CMK (cell line): ENCODE measurements around the gene EHD4.
A peak's percentile ranks its signal among the peaks of the same experiment; 100 is the strongest.

Source experiments
- DNase-seq: peaks from one replicate; pipeline ENCODE4 v3.0.0-alpha.2; 2010; ENCODE audit warnings: low read depth

EHD4 gene

DNA sequence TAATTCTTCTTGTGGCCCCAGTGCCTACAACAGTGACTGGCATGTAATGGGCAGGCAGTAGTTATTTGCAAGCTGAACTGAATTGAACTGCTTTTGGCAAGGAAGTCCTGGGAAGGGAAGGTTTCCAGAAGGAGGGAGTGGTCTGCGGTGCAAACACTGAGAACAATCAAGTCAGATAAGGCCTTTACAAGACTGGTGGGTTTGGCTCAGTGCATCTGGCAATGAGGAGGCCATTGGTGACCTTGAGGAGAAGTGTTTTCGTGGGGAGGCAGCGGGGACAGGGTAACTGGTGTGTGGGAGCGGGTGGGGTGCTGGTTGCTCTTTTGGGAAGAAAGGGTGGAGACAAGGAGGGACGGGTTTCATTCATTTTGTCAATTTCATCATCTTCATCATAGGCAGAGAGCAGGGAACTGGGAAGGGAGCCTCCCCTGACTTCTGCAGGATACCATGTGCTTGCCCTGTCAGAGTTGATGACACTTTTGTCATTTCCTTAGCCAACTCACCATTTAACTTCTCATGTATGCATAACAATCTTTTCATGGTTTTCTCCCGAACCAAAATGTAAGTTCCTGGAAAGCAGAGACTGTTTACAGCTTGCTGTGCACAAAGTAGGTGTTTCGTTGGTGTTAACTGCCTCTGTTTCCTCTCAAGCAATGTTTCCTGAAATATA, 8.4 kb upstream of the EHD4 start:
- no peak for DNase-seq

- DNase-seq = no peak
These were observed 7.3 kb upstream of the EHD4 start for GRCh38 chr15:41979493-41980266.

- DNase-seq = no peak
These were observed 6.2 kb upstream of the EHD4 start for GRCh38 chr15:41978534-41978933.

DNA sequence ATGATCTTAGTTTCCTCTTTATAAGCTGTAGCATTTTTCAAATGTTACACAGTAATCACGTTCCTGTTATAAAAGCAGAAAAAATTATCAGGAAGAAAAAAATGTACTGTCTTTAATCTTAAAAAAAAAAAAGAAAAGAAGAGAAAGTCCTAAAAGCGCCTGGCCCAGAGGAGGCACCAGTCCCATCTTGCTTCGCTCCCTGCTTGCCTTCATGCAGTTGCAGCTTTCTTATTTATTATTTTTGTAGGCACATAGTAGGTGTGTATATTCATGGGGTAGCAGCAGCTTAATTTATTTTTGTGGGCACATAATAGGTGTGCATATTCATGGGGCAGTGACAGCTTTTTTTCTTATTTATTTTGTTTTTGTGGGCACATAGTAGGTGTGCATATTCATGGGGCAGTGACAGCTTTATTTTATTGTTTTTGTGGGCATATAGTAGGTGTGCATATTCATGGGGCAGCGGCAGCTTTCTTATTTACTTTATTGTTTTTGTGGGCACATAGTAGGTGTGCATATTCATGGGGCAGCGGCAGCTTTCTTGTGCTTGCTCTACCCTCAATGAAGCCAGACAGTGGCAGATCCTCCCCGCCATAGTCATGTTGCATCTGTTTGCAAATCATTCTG, 5.5 kb upstream of the EHD4 start:
- DNase-seq = no peak

GRCh38 chr15:41975669-41976068, 3.3 kb upstream of the EHD4 start:
- DNase-seq = no peak

DNA sequence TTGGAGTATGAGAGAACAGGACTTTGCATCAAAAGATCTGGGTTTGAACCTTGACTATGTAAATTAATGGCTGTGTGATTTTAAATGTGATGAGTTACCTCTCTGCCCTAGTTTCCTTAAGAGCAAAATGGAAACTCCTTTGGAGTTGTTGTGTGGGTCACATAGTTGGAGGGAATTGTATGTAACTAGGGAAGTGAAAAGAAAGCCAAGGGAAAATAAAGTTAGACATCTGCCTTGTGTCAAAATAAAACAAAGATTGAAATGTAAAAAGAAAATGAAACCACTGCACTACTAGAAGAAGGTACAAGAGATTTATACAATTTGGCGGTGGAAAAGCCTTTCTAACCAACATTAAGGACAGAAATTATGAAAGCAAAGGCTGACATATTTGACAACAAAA, 1.7 kb upstream of the EHD4 start:
- DNase-seq = no peak

DNA sequence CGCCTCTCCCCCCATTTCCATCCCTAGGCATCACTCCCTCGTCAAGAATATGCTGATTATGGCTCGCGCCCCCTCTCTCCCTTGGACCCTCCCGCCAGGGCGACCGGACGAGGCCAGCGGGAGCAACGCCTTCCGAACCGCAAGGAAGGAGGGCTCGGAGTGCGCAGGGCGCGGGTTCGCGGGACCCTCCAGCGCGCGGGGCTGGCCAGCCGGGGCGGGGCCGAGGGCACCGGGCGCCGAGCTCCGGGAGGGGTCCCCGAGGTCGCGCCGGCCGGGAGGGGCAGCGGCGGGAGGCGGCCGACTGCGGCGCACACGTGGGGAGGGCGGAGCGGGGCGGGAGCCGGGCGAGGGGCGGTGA, 483 bp downstream of the EHD4 start:
- no peak for DNase-seq

DNA sequence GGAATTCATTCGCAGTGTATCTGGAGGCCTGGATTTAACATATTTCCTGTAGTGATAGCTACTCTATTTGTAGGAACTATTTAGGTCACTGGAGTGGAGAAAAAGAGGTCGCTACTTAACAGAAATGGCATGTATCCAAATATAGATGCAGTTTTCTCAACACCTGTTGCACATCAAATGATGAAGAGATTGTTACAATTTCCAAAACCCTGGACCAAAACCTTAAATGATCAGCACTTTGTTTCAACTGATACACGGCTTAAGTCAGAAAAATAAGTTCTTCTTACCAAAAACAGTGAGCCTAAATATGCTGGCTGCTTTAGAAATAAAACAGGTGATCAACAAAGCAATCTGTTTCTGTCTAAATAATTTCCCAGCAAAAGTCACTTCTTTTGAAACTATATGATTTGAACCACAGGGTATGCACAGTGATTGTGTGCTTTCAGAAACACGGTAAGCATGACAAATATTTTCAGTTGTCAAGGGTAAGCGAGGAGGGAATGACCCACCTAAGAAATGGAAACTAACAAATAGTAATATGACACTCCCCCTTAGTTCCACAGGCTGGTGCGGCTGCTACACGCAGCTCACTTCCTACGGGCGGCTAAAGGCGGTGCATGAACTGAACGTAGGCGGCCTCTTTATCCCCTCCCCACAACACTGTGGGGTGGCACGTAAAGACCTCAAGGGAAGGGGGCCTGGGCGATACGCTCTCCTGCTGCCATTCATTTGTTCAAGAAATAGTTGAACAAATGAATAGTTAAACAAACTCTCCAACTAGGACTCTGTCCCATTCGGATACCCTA, 1.1 kb downstream of the EHD4 start:
- no peak for DNase-seq

DNA sequence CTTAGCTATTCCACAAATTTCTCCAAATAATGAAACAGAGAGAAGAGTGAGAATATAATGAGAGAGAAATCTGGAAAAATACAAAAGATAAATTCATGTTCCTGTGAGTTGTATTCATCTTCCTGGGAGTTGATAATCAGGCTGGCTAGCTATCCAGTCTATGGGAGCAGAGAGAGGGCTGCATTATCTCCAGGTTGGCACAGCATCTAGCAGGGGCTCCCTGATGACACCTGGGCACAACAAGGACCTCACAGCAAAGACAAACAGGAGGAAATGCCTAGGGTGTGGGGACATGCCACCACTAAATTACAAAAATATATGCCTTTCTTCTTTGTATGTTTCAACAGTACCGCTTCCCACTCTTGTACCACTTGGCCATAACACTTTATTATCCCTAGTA, 1.9 kb downstream of the EHD4 start:
- no peak for DNase-seq

- DNase-seq = no peak
These were observed 2.4 kb downstream of the EHD4 start for GRCh38 chr15:41969851-41970431.

DNA sequence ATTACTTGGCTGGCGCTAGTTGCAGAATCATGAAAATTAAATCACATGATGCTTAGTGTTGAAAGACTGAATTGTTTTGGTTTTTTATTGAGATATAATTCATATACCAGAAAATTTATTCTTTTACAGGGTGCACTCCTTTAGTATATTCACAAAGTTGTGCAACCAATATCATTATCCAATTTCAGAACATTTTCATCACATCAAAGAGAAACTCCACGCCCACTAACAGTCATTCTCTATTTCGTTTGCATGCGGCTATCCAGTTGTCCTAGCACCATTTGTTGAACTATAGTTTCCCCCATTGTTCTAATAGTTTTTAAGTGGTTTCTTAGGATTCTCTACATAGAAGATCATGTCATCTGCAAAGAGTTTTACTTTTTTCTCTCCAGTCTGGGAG, 3.7 kb downstream of the EHD4 start:
- no peak for DNase-seq

DNA sequence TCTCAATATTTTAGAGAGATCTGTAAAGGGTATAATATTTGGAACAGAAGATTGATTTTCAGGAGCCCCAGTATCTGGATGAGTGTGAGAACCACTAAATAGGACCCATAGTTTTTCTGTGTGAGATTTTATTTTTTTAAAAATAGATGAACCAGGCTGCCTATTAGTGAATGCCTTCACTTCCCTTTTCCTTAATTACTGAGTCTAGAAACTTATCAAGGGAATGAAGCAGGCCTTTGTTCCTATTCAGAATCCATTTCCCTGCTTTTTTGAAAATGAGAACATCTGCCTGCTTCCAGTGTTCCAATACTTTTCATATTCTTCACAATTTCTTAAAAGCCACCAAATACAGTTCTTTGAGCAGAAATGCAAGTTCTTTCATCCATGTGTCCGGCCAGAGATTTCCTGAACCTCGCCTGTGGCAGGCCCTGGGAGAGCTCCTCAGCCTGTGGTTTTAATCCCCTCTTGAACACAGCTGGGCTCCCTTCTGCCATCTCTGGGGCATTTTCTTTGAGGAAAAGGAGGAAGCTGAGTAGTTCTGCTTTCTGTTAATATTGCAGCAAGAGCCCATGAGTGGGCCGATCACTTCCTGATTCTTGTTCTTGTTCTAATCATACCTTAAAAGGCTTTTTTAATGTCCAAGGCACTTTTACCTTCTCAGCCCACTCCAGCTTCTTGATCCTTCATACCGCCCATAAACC, 4.7 kb downstream of the EHD4 start:
- no peak for DNase-seq

GRCh38 chr15:41966920-41967465, 5.4 kb downstream of the EHD4 start:
- DNase-seq = peak; percentile 56

DNA sequence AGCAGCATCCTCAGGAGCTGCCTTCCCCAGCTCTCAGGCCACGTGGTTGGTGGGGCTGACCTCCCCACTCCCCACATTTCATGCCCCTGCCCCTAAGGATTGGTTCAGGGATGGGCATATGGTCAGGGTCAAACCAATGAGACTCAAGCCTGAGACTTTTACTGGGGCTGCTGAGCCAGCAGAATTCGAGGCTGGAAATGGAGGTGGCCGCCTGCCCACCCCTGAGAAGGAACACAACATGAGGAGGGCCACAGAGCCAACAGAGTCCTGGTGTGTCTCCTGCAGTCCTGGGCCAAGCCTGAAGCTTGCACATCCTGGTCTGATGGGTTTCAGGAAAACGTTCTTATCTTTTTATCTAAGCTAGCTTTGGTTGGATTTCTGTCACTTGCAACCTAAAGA, 5.9 kb downstream of the EHD4 start:
- DNase-seq = no peak

GRCh38 chr15:41965441-41966413, 6.6 kb downstream of the EHD4 start:
- DNase-seq = no peak

DNA sequence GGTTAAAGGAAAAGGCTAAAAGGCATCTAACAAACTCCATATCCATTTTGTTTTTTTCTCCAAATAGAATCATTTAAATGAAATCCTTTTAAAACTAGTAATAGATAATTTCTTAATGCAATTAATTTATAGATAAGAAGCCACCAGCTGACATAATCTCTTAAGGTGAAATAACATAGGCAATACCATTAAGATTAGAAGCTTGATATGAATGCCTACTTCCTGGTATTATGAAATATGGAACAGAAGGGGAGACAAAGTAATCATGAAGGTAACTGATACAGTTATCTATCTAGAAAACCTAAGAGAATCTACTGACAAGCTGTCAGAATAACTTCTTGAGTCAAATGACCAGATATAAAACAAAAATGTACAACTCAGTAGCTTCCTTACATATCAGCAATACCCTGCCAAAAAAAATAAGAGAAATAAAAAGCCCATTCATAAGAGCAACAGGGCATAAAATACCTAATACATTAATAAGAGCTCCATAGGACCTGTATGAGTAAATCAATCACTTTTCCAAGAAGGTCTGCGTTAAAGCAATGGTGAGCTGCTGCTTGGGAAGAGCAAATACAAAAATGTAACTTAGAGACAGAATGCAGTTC, 10.7 kb downstream of the EHD4 start:
- DNase-seq = no peak

DNA sequence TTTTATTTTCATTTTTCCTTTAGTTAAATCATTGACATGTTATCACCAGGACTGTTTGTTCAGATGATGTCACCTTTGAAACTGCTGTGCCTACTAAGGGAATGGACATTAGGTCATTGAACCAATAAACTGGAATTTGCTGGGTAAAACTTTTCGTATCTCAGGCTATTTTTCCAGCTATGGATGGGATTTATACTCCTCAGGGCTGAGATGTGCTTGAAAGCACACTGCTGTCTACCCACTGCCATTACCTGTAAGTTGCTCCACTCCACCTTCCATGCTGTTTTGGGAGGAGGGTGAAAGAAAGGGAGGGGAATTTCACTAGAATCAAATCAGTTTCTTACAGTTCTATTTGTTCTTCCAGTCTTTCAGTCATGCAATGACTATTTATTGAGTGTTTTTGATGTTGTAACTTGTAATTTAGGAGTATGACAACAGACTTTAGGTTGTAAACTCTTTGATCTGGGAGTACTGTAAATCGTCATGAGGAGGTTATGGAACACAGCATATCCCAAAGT, 11.3 kb downstream of the EHD4 start:
- no peak for DNase-seq

GRCh38 chr15:41958002-41958420, 14.3 kb downstream of the EHD4 start:
- no peak for DNase-seq
